ENCODE results near the gene PRMT5.

Gene PRMT5

GRCh38 chr14:22896760-22897159 lies 32.4 kb downstream of the PRMT5 start:
- no peak overlapping the region for H3K4me3 ChIP-seq (ENCODE audit: low read depth, low read length)
- TF ChIP-seq, protein P1, sequence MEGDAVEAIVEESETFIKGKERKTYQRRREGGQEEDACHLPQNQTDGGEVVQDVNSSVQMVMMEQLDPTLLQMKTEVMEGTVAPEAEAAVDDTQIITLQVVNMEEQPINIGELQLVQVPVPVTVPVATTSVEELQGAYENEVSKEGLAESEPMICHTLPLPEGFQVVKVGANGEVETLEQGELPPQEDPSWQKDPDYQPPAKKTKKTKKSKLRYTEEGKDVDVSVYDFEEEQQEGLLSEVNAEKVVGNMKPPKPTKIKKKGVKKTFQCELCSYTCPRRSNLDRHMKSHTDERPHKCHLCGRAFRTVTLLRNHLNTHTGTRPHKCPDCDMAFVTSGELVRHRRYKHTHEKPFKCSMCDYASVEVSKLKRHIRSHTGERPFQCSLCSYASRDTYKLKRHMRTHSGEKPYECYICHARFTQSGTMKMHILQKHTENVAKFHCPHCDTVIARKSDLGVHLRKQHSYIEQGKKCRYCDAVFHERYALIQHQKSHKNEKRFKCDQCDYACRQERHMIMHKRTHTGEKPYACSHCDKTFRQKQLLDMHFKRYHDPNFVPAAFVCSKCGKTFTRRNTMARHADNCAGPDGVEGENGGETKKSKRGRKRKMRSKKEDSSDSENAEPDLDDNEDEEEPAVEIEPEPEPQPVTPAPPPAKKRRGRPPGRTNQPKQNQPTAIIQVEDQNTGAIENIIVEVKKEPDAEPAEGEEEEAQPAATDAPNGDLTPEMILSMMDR (IDR thresholded peaks at IDR 0.05; ENCODE audit: low read depth, low read length), result no peak
- TF ChIP-seq MAX (IDR thresholded peaks at IDR 0.05; ENCODE audit: low read depth, low read length) (no peak), POLR2A (IDR thresholded peaks at IDR 0.05; ENCODE audit: extremely low read depth, insufficient read length) (no peak), MYC (IDR thresholded peaks at IDR 0.05; ENCODE audit: low read depth, low read length) (no peak)
- DNase-seq (ENCODE audit: low read depth), result no peak

DNA sequence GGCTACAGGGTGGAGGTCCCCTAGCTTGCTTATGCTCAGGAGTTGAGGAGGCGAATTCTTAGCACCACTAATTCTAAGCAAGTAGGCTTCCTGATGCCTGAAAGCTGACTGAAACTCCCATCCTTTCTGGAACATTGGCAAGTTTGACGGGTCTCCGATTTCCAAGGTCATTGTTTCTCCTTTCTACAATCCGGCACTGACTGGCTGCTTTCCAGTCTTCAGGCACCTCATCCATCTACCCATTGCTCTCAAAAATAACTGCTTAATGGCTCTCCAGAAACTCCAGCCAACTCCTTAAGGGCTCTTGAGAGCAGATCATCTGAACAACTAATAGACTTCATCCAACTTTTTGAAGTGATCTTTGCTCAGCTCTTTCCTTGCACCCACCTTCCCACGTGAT lies 32.8 kb downstream of the PRMT5 start:
- no peak for DNase-seq (ENCODE audit: low read depth)
- TF ChIP-seq MYC (IDR thresholded peaks at IDR 0.05; ENCODE audit: low read depth, low read length) (no peak), POLR2A (IDR thresholded peaks at IDR 0.05; ENCODE audit: extremely low read depth, insufficient read length) (no peak)
- TF ChIP-seq, protein P1 (IDR thresholded peaks at IDR 0.05; ENCODE audit: low read depth, low read length), result no peak
- no peak overlapping the region for H3K4me3 ChIP-seq (ENCODE audit: low read depth, low read length)

GRCh38 chr14:22895402-22895801 lies 33.8 kb downstream of the PRMT5 start:
- TF ChIP-seq MYC (IDR thresholded peaks at IDR 0.05; ENCODE audit: low read depth, low read length) (no peak), POLR2A (IDR thresholded peaks at IDR 0.05; ENCODE audit: extremely low read depth, insufficient read length) (no peak), MAX (IDR thresholded peaks at IDR 0.05; ENCODE audit: low read depth, low read length) (no peak)
- TF ChIP-seq, protein P1 (IDR thresholded peaks at IDR 0.05; ENCODE audit: low read depth, low read length), result no peak
- H3K4me3 ChIP-seq (ENCODE audit: low read depth, low read length), result no peak overlapping the region

GRCh38 chr14:22893706-22894105 lies 35.5 kb downstream of the PRMT5 start:
- DNase-seq (ENCODE audit: low read depth), result no peak
- no peak for TF ChIP-seq POLR2A (IDR thresholded peaks at IDR 0.05; ENCODE audit: extremely low read depth, insufficient read length)
- H3K4me3 ChIP-seq (ENCODE audit: low read depth, low read length), result no peak overlapping the region

More at GRCh38 chr14:22895402-22895801, 33.8 kb downstream of the PRMT5 start:
- no peak for DNase-seq (ENCODE audit: low read depth)

DNA sequence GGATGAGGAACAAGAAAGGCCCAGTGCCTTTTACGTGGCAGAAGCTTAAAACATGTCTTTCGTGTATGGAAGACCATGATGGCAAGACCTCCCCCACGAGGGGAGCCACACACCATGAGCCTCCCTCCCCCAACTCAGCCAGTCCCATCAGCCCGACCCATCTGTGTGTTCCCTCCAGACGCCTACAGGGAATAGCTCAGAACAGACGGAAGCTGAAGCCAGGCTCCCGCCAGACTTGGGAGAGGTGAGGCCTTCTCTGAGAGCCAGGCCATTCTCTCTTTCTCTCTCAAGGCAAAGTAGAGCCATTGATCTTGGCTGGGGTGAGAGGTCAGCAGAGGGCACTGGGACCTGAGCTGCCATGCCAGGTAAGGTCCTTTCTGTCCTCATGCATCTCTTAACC lies 36.7 kb downstream of the PRMT5 start:
- no peak for DNase-seq (ENCODE audit: low read depth)
- no peak overlapping the region for H3K4me3 ChIP-seq (ENCODE audit: low read depth, low read length)
- TF ChIP-seq, protein P1 (IDR thresholded peaks at IDR 0.05; ENCODE audit: low read depth, low read length), result no peak
- no peak for TF ChIP-seq MAX (IDR thresholded peaks at IDR 0.05; ENCODE audit: low read depth, low read length)
- no peak for TF ChIP-seq MYC (IDR thresholded peaks at IDR 0.05; ENCODE audit: low read depth, low read length)
- TF ChIP-seq POLR2A (IDR thresholded peaks at IDR 0.05; ENCODE audit: extremely low read depth, insufficient read length), result no peak

GRCh38 chr14:22890416-22890815 lies 38.8 kb downstream of the PRMT5 start:
- TF ChIP-seq, protein P1 (IDR thresholded peaks at IDR 0.05; ENCODE audit: low read depth, low read length), result no peak
- TF ChIP-seq POLR2A (IDR thresholded peaks at IDR 0.05; ENCODE audit: extremely low read depth, insufficient read length), result no peak
- no peak for TF ChIP-seq MYC (IDR thresholded peaks at IDR 0.05; ENCODE audit: low read depth, low read length)
- TF ChIP-seq MAX (IDR thresholded peaks at IDR 0.05; ENCODE audit: low read depth, low read length), result no peak
- no peak for DNase-seq (ENCODE audit: low read depth)

More at GRCh38 chr14:22890416-22890815, 38.8 kb downstream of the PRMT5 start:
- H3K4me3 ChIP-seq (ENCODE audit: low read depth, low read length), result no peak overlapping the region

Data from NB4 (cell line).